Panc1 (cell line): ENCODE measurements around the gene HS1BP3. TPM values are rescaled to one million over a fixed set of nuclear protein-coding genes. Genes with fewer than 3 reads are reported as not detected.

ENCODE experiments used
- ATAC-seq: fragments of 200-7000 bp; cut with Tn5 transposase; 2 replicates; pipeline ENCODE4 v1.9.1; 2020; ENCODE audit warnings: mild to moderate bottlenecking, moderate library complexity
- BruUV-seq: library from RNA; stranded (reverse); fragments of 400-500 nt; replicated peaks from 2 replicates; lab custom pipeline; 2021; lab: Mats Ljungman, UMichigan
- CTCF ChIA-PET: fragments of 300-600 bp; sonication (Branson Sonifier 250); formaldehyde crosslinking; loops from one replicate; lab custom pipeline; 2022; ENCODE audit warnings: antibody characterized with exemption; lab: Charles Lee
- POLR2A ChIA-PET: fragments of 300-600 bp; sonication (Branson Sonifier 250); formaldehyde crosslinking; loops from one replicate; lab custom pipeline; 2022; ENCODE audit warnings: antibody characterized with exemption; lab: Charles Lee
- DNase-seq: peaks from one replicate; pipeline ENCODE4 v3.0.0-alpha.2; 2010; ENCODE audit warnings: low read depth, low spot score
- H3K27ac ChIP-seq: 2 replicates; pipeline ENCODE4 v1.5.1; 2011; ENCODE audit warnings: mild to moderate bottlenecking, low read length, inconsistent platforms
- H3K27me3 ChIP-seq: fragments of 200-500 bp; sonication (Bioruptor generic); 2 replicates; pipeline ENCODE4 v1.6.0; 2014; ENCODE audit warnings: low read length, inconsistent platforms; ENCODE audit not compliant: control insufficient read depth, insufficient read depth
- H3K36me3 ChIP-seq: fragments of 200-500 bp; sonication (Bioruptor generic); 2 replicates; pipeline ENCODE4 v1.5.1; 2014; ENCODE audit warnings: inconsistent platforms, mild to moderate bottlenecking, low read length, moderate library complexity; ENCODE audit not compliant: control insufficient read depth, insufficient read depth
- H3K4me1 ChIP-seq: 2 replicates; pipeline ENCODE4 v1.5.1; 2011; ENCODE audit warnings: inconsistent platforms, mild to moderate bottlenecking, low read length, moderate library complexity; ENCODE audit not compliant: control insufficient read depth, insufficient read depth
- H3K4me3 ChIP-seq, 2 experiments: 2 replicates each; pipeline ENCODE4 v1.5.1; 2011 to 2012; ENCODE audit warnings: low read depth in 2 of 2, low read length in 2 of 2, mild to moderate bottlenecking in 2 of 2, inconsistent platforms in 1 of 2, moderate library complexity in 1 of 2
- H3K9me3 ChIP-seq: fragments of 200-500 bp; sonication (Bioruptor generic); 2 replicates; pipeline ENCODE4 v1.5.1; 2014; ENCODE audit warnings: low read depth, mild to moderate bottlenecking, inconsistent platforms, low read length, moderate library complexity; ENCODE audit not compliant: control insufficient read depth, insufficient read depth
- CTCF ChIP-seq: fragments of 450-650 bp; IDR thresholded peaks from 2 replicates; pipeline ENCODE4 v1.5.1; 2017; ENCODE audit warnings: mild to moderate bottlenecking
- POLR2AphosphoS5 ChIP-seq: IDR thresholded peaks from 2 replicates; pipeline ENCODE4 v1.6.1; 2012; ENCODE audit warnings: mild to moderate bottlenecking, low read depth, low read length, moderate library complexity
- REST ChIP-seq, 2 experiments: IDR thresholded peaks; 2 replicates each; pipeline ENCODE4 v1.6.1; 2011 to 2012; ENCODE audit warnings: low read depth in 2 of 2, control low read depth in 1 of 2, low read length in 1 of 2, mild to moderate bottlenecking in 1 of 2, moderate library complexity in 1 of 2; ENCODE audit not compliant: insufficient read depth in 1 of 2
- SIN3A ChIP-seq: IDR thresholded peaks from 2 replicates; pipeline ENCODE4 v1.6.1; 2012; ENCODE audit warnings: low read depth, mild to moderate bottlenecking, low read length, moderate library complexity, borderline replicate concordance; ENCODE audit not compliant: insufficient read depth
- TCF7L2 ChIP-seq: IDR thresholded peaks from 2 replicates; pipeline ENCODE4 v1.6.1; 2011; ENCODE audit warnings: mild to moderate bottlenecking, low read depth, low read length, inconsistent platforms
- in situ Hi-C: cut with HindIII; loops from 2 replicates; pipeline ENCODE4 v1.10.0; 2016; ENCODE audit warnings: low sequenced_read_pairs, low pct_unique_long_range_greater_than_20kb
- intact Hi-C: fragments of 100-400 bp; cut with micrococcal nuclease; formaldehyde crosslinking; loops from one replicate; pipeline ENCODE4 v1.10.0; 2022; ENCODE audit not compliant: unreplicated experiment
- total RNA-seq: library from RNA; stranded (reverse); gene quantifications from one replicate; pipeline ENCODE4 v1.2.1, GENCODE V29; 2021; ENCODE audit not compliant: unreplicated experiment

The HS1BP3 gene
- total RNA-seq, 1 experiment from 2014 or later: 46.1 TPM

GRCh38 chr2:20599001-20599600, 51.8 kb downstream of the HS1BP3 start:
- CTCF ChIA-PET: no interaction called here
- Histone ChIP-seq H3K36me3 (no peaks in the 10 kb centered on the region), H3K27ac (peak overlapping the region; percentile 40; the same call in 1 of the 2 replicates), H3K4me3 (no peak overlapping the region), H3K4me1 (peaks cover 18% of the 10 kb centered on the region), H3K27me3 (no peaks in the 10 kb centered on the region), H3K9me3 (no peaks in the 10 kb centered on the region)
- ATAC-seq: peak; percentile 36; the same call in 1 of the 2 replicates
- POLR2A ChIA-PET: interaction anchor here (0.6 to 1.7 kb wide), 4 partner anchors 20 to 152 kb away, joined by 3 to 6 read pairs (median 4); partner anchors contain the start of gene RHOB
- BruUV-seq: no TSS peak
- intact Hi-C loops (loop anchor here (10.0 kb wide), 1 partner anchor 154 kb away; the partner anchor contains the start of gene RHOB), in situ Hi-C loops (no loop called here)
- TF ChIP-seq REST (IDR thresholded peaks at IDR 0.05; ENCODE audit: insufficient read depth in 1 of 2, low read depth in 2 of 2, low read length in 1 of 2) (no peak), TCF7L2 (no peak), POLR2AphosphoS5 (no peak), SIN3A (no peak), CTCF (no peak)
- DNase-seq: no peak

GRCh38 chr2:20597860-20598183, 53.1 kb downstream of the HS1BP3 start:
- intact Hi-C loops (loop anchor here (10.0 kb wide), 1 partner anchor 153 kb away; the partner anchor contains the start of gene RHOB), in situ Hi-C loops (no loop called here)
- Histone ChIP-seq H3K36me3 (no peaks in the 10 kb centered on the region), H3K9me3 (no peaks in the 10 kb centered on the region), H3K4me1 (peaks cover 29% of the 10 kb centered on the region), H3K4me3 (no peak overlapping the region), H3K27me3 (no peaks in the 10 kb centered on the region), H3K27ac (no peak overlapping the region)
- TF ChIP-seq CTCF (no peak), POLR2AphosphoS5 (no peak), TCF7L2 (no peak), SIN3A (no peak), REST (IDR thresholded peaks at IDR 0.05; ENCODE audit: insufficient read depth in 1 of 2, low read depth in 2 of 2, low read length in 1 of 2) (no peak)
- ChIA-PET POLR2A (no interaction called here), CTCF (no interaction called here)
- no peak for ATAC-seq
- BruUV-seq: no TSS peak
- DNase-seq: no peak
